HFFc6 (cell line): Measurements from ENCODE around the gene LRRC8C. TPM values are rescaled to one million over a fixed set of nuclear protein-coding genes. Genes with fewer than 3 reads are reported as not detected.

Experiments used
- DNase-seq: peaks from one replicate; pipeline ENCODE4 v3.0.0-alpha.2; 2018
- H3K27ac Mint-ChIP-seq: 2 replicates; pipeline ENCODE4 v1.8.0; 2020; ENCODE audit warnings: mild to moderate bottlenecking, mixed read lengths
- H3K27me3 Mint-ChIP-seq: 2 replicates; pipeline ENCODE4 v1.8.0; 2021; ENCODE audit warnings: mild to moderate bottlenecking, moderate library complexity, mixed read lengths; ENCODE audit not compliant: insufficient read depth
- H3K36me3 Mint-ChIP-seq: 2 replicates; pipeline ENCODE4 v1.8.0; 2021; ENCODE audit warnings: low read depth, mixed read lengths
- H3K4me1 Mint-ChIP-seq: 2 replicates; pipeline ENCODE4 v1.8.0; 2020; ENCODE audit warnings: low read depth, mixed read lengths
- H3K4me3 Mint-ChIP-seq: 2 replicates; pipeline ENCODE4 v1.8.0; 2020; ENCODE audit warnings: mild to moderate bottlenecking, moderate library complexity, mixed read lengths
- H3K9me3 Mint-ChIP-seq: 2 replicates; pipeline ENCODE4 v1.8.0; 2020; ENCODE audit warnings: mild to moderate bottlenecking, mixed read lengths
- total RNA-seq, 6 experiments: library from RNA; stranded (reverse); fragmentation: NEBNext Ultra II Directional; extraction: Animal tissue kit (Norgen Biotek cat#: 25700); gene quantifications; 2 replicates in 1 of 6; 3 replicates in 5 of 6; pipeline ENCODE4 v1.2.3, GENCODE V29; 2021
- TF ChIP-seq, protein P1 (sequence below): fragments of 200-600 bp; sonication (generic); IDR thresholded peaks from 2 replicates; pipeline ENCODE4 v1.5.0; 2021; ENCODE audit warnings: antibody characterized with exemption, mild to moderate bottlenecking

LRRC8C gene
- total RNA-seq, 6 experiments from 2014 or later: 5.0 to 13.7 (median 10.9) TPM

DNA sequence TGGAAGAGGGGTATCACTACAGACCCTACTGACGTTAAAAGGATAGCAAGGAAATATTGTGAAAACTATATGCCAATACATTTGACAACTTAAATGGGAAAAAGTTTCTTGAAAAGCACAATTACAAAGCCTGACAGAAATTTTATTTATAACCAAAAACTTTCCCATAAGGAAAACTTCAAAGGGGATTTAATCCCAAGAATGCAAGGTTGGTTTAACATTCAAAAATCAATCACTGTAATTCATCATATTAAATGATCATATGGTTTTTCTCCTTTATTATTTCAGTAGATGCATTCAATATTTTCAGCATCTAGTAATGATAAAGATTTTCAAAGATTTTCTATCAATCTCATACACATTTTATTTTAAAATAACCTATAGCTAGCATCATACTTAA is 13.3 kb downstream of the LRRC8C start:
- Mint-ChIP-seq H3K4me3 (no peak overlapping the region), H3K27me3 (no peaks in the 10 kb centered on the region), H3K9me3 (peaks cover 13% of the 10 kb centered on the region), H3K4me1 (peaks cover 16% of the 10 kb centered on the region), H3K27ac (no peak overlapping the region), H3K36me3 (peaks cover 23% of the 10 kb centered on the region)
- no peak for DNase-seq
- TF ChIP-seq, protein P1, sequence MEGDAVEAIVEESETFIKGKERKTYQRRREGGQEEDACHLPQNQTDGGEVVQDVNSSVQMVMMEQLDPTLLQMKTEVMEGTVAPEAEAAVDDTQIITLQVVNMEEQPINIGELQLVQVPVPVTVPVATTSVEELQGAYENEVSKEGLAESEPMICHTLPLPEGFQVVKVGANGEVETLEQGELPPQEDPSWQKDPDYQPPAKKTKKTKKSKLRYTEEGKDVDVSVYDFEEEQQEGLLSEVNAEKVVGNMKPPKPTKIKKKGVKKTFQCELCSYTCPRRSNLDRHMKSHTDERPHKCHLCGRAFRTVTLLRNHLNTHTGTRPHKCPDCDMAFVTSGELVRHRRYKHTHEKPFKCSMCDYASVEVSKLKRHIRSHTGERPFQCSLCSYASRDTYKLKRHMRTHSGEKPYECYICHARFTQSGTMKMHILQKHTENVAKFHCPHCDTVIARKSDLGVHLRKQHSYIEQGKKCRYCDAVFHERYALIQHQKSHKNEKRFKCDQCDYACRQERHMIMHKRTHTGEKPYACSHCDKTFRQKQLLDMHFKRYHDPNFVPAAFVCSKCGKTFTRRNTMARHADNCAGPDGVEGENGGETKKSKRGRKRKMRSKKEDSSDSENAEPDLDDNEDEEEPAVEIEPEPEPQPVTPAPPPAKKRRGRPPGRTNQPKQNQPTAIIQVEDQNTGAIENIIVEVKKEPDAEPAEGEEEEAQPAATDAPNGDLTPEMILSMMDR: no peak

DNA sequence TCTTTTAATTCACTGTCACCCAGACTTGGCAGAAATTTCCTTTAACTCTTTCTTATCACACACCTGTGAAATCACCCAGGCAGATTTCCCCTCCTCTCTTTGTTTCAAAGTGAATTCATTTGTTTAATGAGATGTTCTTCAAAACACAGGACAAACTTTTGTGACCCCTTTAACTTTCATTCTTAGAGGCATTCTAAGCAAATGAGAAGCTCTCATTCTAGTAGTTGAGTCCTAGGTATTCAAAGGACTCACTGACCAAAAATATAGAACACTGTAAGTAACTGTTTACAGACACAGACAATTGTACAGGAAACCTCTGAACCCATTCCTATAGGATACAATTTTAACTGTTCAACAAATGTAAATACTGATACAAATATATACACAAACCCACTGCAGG is 16.9 kb downstream of the LRRC8C start:
- TF ChIP-seq, protein P1: no peak
- Mint-ChIP-seq H3K27me3 (no peaks in the 10 kb centered on the region), H3K4me1 (peaks cover 9% of the 10 kb centered on the region), H3K4me3 (no peak overlapping the region), H3K9me3 (peaks cover 13% of the 10 kb centered on the region), H3K36me3 (peaks cover 23% of the 10 kb centered on the region), H3K27ac (peak overlapping the region; percentile 40; the same call in 1 of the 2 replicates)
- no peak for DNase-seq

DNA sequence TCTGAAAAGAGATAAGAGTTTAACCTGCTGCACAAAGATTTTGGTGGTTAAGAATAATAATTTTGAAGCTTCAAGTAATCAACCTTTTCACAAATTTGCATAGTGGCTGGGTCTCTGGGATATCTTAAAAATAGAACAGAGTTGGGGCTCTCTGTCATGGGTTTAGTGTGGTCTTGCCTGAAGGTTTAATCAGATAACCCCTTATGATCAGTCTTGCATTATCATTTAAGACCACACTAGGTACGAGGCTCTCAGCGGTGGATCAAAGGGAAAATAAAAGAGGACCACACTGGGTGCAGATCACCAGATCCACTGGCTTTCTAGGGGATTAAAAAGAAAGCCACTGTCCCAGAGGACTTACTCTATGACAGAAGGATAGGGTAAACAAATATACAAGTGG is 19.5 kb downstream of the LRRC8C start:
- TF ChIP-seq, protein P1: no peak
- Mint-ChIP-seq H3K4me3 (no peak overlapping the region), H3K27me3 (no peaks in the 10 kb centered on the region), H3K36me3 (peaks cover 10% of the 10 kb centered on the region; the same call in 1 of the 2 replicates), H3K9me3 (no peaks in the 10 kb centered on the region), H3K4me1 (peaks cover 16% of the 10 kb centered on the region), H3K27ac (no peak overlapping the region)
- no peak for DNase-seq

DNA sequence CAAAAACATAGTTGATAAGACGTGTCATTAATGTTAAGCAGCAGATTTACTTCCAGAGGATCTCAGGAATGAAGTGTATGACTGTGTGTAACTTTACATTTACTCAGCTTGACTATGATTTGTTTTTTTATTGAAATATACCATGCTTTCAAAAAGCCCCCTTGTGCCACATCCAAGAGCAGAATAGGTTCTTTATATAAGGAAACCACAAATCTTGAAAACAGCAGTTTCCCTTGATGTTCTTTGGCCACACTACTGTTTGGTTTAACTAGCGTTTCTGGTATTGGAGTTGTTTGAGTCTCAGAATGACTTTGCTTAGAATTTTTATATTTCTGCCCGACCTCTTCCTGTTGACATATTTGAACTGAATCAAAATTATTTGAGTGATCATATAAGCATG is 25.0 kb downstream of the LRRC8C start:
- DNase-seq: no peak
- Mint-ChIP-seq H3K27ac (no peak overlapping the region), H3K9me3 (no peaks in the 10 kb centered on the region), H3K27me3 (peaks cover 3% of the 10 kb centered on the region; the same call in 1 of the 2 replicates), H3K4me3 (no peak overlapping the region), H3K4me1 (peaks cover 38% of the 10 kb centered on the region), H3K36me3 (peaks cover 19% of the 10 kb centered on the region; the same call in 1 of the 2 replicates)
- TF ChIP-seq, protein P1: no peak

DNA sequence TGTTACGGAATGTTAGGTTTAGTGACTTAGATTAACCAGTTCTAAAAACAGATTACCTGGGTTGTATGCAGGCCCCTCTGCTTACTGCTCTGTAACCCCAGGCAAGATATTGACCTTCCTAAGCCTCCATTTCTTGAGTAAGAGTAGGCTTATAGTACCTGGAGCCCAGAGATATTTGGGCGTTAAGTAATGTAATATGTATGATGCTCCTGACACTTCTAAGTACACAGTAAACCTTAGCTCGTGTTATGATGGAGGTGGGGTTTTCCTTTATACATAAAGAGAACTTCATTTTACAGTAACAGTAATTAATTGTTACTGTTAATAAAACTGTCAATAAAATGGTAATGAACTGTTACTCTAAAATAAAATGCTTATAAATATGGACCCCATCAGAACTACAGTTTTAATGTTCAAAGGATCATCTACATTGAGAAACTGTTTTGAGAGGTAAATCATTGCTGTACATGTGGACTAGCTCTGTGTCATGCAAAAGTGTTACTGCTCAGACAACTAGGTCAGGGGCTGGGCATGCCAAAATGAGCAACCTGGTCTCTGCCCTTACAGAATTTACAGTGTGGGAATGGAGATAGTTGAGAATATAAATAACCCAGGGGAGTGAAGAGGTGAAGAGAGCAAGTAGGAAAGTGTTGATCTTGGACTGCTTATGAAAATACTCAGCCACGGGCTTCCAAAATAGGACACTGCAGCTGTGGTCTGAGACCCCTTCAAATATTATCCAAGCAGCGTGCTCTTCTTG is 26.6 kb downstream of the LRRC8C start:
- Mint-ChIP-seq H3K36me3 (peaks cover 30% of the 10 kb centered on the region), H3K27ac (peak overlapping the region; percentile 31), H3K4me1 (peaks cover 38% of the 10 kb centered on the region), H3K9me3 (peaks cover 7% of the 10 kb centered on the region), H3K4me3 (no peak overlapping the region), H3K27me3 (peaks cover 3% of the 10 kb centered on the region; the same call in 1 of the 2 replicates)
- no peak for DNase-seq
- TF ChIP-seq, protein P1: no peak
